BE2C (cell line): ENCODE measurements around the gene LRTM2.
"Not testable (repeated sequence)": the region's sequence is repeated elsewhere in the genome, so short reads cannot be mapped to it uniquely, and the experiment has no call there.

ENCODE experiments used
- DNase-seq: peaks from one replicate; pipeline ENCODE4 v3.0.0-alpha.2; 2020
- H3K27me3 ChIP-seq: fragments of 250-450 bp; sonication (Bioruptor Pico); 2 replicates; pipeline ENCODE4 v1.5.1; 2020; ENCODE audit warnings: mild to moderate bottlenecking
- H3K36me3 ChIP-seq: fragments of 250-450 bp; sonication (Bioruptor Pico); 2 replicates; pipeline ENCODE4 v1.5.1; 2020; ENCODE audit warnings: mild to moderate bottlenecking
- H3K4me1 ChIP-seq: fragments of 250-450 bp; sonication (Bioruptor Pico); 2 replicates; pipeline ENCODE4 v1.5.1; 2020
- H3K4me3 ChIP-seq: 2 replicates; pipeline ENCODE4 v1.5.1; 2011; ENCODE audit warnings: low read depth, low read length
- H3K9me3 ChIP-seq: fragments of 250-450 bp; sonication (Bioruptor Pico); 2 replicates; pipeline ENCODE4 v1.5.1; 2020
- CTCF ChIP-seq: IDR thresholded peaks from 2 replicates; pipeline ENCODE4 v1.5.1; 2012; ENCODE audit warnings: mild to moderate bottlenecking, low read depth, low read length

The LRTM2 gene

GRCh38 chr12:1812650-1813302 lies 7.6 kb upstream of the LRTM2 start:
- Histone ChIP-seq H3K9me3 (no peaks in the 10 kb centered on the region), H3K4me1 (no peaks in the 10 kb centered on the region), H3K36me3 (no peaks in the 10 kb centered on the region), H3K4me3 (no peak overlapping the region), H3K27me3 (no peaks in the 10 kb centered on the region)
- no peak for TF ChIP-seq CTCF
- no peak for DNase-seq

DNA sequence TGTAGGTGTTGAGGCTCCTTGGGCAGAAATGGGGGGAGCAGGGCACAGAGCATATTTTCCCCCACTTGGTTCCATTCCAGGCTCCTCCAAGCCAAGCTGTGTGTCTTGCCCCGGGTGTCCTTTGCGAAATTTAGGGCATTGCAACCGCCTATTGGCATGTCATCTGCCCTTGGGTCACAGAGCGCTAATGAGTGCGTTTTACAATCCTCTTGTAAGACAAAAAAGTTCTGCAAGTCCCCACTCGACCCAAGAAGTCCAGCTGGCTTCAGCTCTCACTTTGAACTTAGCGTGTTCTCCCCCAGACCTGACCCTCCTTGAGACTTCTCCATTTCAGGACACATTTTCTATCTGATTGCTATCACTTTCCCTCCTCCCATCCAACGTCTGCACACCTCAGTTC lies 6.1 kb upstream of the LRTM2 start:
- TF ChIP-seq CTCF: no peak
- no peaks in the 10 kb centered on the region for H3K9me3 ChIP-seq
- H3K4me1 ChIP-seq: no peaks in the 10 kb centered on the region
- no peak for DNase-seq
- H3K36me3 ChIP-seq: no peaks in the 10 kb centered on the region
- H3K27me3 ChIP-seq: no peaks in the 10 kb centered on the region; the same call in 1 of the 2 replicates
- no peak overlapping the region for H3K4me3 ChIP-seq

- H3K4me1 ChIP-seq: no peaks in the 10 kb centered on the region
- H3K27me3 ChIP-seq: peaks cover 6% of the 10 kb centered on the region
- H3K36me3 ChIP-seq: no peaks in the 10 kb centered on the region
- no peak for TF ChIP-seq CTCF
- H3K4me3 ChIP-seq: no peak overlapping the region
- DNase-seq: no peak
- no peaks in the 10 kb centered on the region for H3K9me3 ChIP-seq
Measured at GRCh38 chr12:1815108-1815507, 5.3 kb upstream of the LRTM2 start.

DNA sequence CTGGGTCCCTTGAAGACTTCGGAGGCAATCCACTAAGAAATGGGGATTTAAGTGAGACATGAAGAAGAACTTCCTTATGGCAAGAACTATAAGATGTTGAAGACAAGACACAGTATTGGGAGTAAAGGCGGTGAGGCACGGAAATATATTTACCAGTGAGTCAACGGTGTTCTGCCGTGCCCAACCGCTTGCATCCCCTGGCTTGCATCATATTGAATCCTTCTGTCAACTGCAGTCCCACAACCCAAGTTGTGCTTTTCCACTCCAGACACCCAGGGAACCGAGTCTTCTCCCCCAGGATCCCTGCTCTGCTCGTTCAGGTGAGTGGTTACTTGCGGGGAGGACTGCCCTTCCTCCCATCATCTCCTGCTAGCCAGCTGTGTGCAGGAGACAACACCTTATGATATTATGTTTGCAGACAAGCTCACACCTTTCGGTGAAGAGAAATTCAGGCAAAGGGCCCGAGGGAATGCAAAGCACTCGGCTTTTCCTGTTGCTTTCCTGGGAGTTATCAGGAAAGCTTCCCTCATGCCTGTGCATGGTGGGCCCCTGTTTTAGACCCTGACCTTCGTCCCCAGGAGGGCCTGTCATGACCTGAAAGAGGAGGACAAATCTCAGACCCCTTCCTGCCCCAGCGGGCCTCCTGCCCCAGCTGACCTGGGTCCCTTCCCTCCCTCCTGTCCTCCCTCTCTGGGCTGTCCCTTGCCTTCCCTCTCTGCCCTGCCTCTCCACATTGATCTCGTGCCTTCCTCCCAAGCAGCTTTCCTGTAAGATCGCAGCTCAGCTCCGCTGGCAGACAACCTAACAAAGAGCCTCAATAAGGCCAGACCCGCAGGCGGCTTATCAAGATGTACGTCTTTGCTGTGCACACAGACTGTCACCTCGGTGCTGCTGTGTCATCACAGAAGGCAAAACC lies 4.3 kb upstream of the LRTM2 start:
- peaks cover 3% of the 10 kb centered on the region; the same call in 1 of the 2 replicates for H3K4me1 ChIP-seq
- H3K27me3 ChIP-seq: peaks cover 12% of the 10 kb centered on the region
- no peak for DNase-seq
- H3K36me3 ChIP-seq: no peaks in the 10 kb centered on the region
- no peaks in the 10 kb centered on the region for H3K9me3 ChIP-seq
- no peak for TF ChIP-seq CTCF
- H3K4me3 ChIP-seq: no peak overlapping the region

GRCh38 chr12:1816730-1817348 lies 3.5 kb upstream of the LRTM2 start:
- Histone ChIP-seq H3K9me3 (no peaks in the 10 kb centered on the region), H3K36me3 (no peaks in the 10 kb centered on the region), H3K27me3 (peaks cover 12% of the 10 kb centered on the region), H3K4me3 (no peak overlapping the region), H3K4me1 (peaks cover 3% of the 10 kb centered on the region; the same call in 1 of the 2 replicates)
- DNase-seq: no peak
- no peak for TF ChIP-seq CTCF

GRCh38 chr12:1817928-1818327 lies 2.4 kb upstream of the LRTM2 start:
- H3K4me3 ChIP-seq, H3K4me1 ChIP-seq, H3K9me3 ChIP-seq, H3K36me3 ChIP-seq, DNase-seq: not testable (repeated sequence)
- H3K27me3 ChIP-seq: peaks cover 12% of the 10 kb centered on the region
